Measurements from ENCODE around the gene RGS6. TPM values are rescaled to one million over a fixed set of nuclear protein-coding genes. Genes with fewer than 3 reads are reported as not detected.

The RGS6 gene
- total and polyA plus RNA-seq, 9 donors: 3.7 to 9.3 (median 6.2) TPM

DNA sequence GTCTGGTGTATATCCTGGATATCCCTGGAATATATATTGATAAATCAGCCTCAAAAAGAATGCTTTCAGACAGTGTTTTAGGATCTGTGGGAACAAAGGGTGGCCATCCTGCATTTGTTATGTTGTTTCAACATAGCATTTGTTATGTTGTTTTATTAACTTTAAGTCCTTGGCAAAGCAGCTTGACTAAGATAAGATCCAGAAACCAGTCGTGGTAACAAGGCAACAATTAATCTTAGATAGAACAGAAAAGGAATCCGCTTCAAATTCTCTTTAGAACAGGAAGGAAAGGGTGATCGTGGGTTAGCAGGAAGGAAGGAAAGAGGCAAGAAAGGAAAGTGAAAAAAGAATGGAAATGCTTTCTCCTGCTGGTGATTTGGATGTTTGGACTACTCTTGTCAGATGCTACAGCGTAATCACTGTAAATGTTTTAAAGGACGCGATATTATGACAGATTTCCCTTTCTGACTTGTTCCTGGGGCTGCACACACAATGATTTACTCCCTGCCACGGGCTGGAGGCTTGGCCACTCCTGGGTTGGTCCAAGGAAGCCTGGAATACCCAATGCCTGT lies 518.3 kb downstream of the RGS6 start:
- no peaks in the 10 kb centered on the region for H3K9me3 ChIP-seq (replicated peaks; ENCODE audit: control insufficient read depth, low read depth, low read length)
- H3K36me3 ChIP-seq (ENCODE audit: control insufficient read depth, insufficient read depth, low read length): no peaks in the 10 kb centered on the region
- H3K27me3 ChIP-seq (ENCODE audit: control insufficient read depth, insufficient read depth, low read length): no peaks in the 10 kb centered on the region
- peak; percentile 3 for DNase-seq
- H3K4me1 ChIP-seq (ENCODE audit: control insufficient read depth, insufficient read depth, low read length): peaks cover 18% of the 10 kb centered on the region
- 65% methylated on average over 5 of the region's 7 CpGs for WGBS (ENCODE audit: insufficient coverage)
- peak overlapping the region; percentile 10 for H3K27ac ChIP-seq (ENCODE audit: low read length)
- H3K4me3 ChIP-seq (ENCODE audit: low read length): no peak overlapping the region

DNA sequence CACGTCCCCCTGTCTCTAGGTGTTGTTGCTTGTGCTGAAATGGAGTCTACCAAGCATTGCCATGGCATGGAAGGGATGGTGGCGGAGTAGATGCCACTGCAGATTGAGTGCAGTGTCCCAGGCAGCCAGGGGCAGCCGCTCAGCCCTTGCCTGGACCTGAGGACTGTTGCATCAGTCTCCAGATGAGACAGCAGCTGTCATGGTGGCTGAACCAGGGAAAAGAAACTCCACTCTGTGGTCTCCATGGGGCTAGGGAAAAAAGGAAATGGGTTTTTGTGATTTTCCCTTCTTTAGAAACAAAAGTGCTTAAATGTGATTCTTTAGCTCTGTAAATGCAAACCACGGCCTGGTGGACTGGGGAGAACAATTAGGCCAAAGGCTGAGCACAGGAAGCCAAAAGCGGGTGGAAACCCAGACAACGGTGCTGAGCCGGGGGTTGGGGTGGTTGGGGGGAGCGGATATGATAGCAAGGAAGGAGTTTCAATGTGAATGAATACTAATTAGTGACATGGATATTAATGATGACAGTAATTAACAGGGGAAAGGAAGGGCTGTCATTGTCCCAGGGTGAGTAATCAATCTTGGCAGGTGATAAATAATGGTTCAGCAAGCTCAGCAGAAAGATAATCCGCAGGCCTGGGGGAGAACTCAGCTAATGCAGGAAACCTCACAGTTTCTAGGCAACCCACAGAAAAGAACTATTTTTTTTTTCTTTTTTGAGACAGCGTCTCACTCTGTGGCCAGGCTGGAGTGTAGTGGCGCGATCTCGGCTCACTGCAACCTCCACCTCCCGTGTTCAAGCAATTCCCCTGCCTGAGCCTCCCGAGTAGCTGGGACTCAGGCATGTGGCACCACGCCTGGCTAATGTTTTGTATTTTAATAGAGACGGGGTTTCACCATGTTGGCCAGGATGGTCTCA lies 519.1 kb downstream of the RGS6 start:
- Histone ChIP-seq H3K27ac (ENCODE audit: low read length) (peak overlapping the region; percentile 24), H3K27me3 (ENCODE audit: control insufficient read depth, insufficient read depth, low read length) (no peaks in the 10 kb centered on the region), H3K36me3 (ENCODE audit: control insufficient read depth, insufficient read depth, low read length) (no peaks in the 10 kb centered on the region), H3K4me3 (ENCODE audit: low read length) (no peak overlapping the region), H3K9me3 (replicated peaks; ENCODE audit: control insufficient read depth, low read depth, low read length) (no peaks in the 10 kb centered on the region), H3K4me1 (ENCODE audit: control insufficient read depth, insufficient read depth, low read length) (peaks cover 18% of the 10 kb centered on the region)
- peak; percentile 65 for DNase-seq
- 39% methylated on average over 12 of the region's 17 CpGs for WGBS (ENCODE audit: insufficient coverage)

GRCh38 chr14:72452774-72453173 lies 520.5 kb downstream of the RGS6 start:
- Histone ChIP-seq H3K9me3 (replicated peaks; ENCODE audit: control insufficient read depth, low read depth, low read length) (no peaks in the 10 kb centered on the region), H3K27me3 (ENCODE audit: control insufficient read depth, insufficient read depth, low read length) (no peaks in the 10 kb centered on the region), H3K4me1 (ENCODE audit: control insufficient read depth, insufficient read depth, low read length) (peaks cover 18% of the 10 kb centered on the region), H3K27ac (ENCODE audit: low read length) (peak overlapping the region; percentile 29), H3K36me3 (ENCODE audit: control insufficient read depth, insufficient read depth, low read length) (no peaks in the 10 kb centered on the region), H3K4me3 (ENCODE audit: low read length) (no peak overlapping the region)
- 86% methylated on average over 4 of the region's 5 CpGs for WGBS (ENCODE audit: insufficient coverage)
- peak; percentile 8 for DNase-seq

DNA sequence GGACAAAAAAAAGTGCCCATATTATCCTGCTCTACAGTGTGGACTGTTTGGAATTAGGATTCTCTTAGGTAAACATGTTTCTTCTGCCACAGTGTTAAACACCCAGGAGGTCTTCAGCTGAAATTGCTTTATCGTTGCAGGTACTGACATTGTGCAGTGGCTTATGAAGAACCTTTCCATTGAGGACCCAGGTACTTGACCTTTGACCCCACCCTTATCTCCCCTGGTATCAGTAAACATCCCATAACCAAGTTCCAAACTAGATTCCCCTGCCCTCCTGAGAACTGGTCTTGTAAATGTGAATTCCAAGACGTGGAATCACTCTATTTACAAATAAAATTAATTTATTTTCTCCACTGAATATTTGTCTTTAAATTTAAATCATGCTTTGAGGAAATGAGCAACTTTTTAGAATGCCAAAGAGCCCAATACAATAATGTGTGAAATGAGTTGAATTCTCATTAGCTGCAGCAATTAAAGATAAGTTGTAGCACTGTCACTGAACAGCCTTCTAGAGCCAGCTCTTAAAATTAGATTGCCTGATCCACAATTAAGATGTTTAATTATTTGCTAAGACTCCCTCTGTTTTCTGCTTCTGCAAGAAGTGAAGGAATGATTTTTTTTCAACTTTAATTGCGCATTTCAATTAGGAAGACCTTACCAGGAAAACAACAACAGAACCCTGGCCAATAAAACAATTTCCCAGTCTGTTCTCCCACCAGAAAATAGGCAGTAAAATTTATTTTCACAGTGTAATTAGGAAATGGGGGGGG lies 522.3 kb downstream of the RGS6 start:
- no peaks in the 10 kb centered on the region for H3K36me3 ChIP-seq (ENCODE audit: control insufficient read depth, insufficient read depth, low read length)
- no peaks in the 10 kb centered on the region for H3K9me3 ChIP-seq (replicated peaks; ENCODE audit: control insufficient read depth, low read depth, low read length)
- no peak overlapping the region for H3K27ac ChIP-seq (ENCODE audit: low read length)
- no peaks in the 10 kb centered on the region for H3K27me3 ChIP-seq (ENCODE audit: control insufficient read depth, insufficient read depth, low read length)
- no CpG with 5 or more reads among the region's 3 CpGs for WGBS (ENCODE audit: insufficient coverage)
- H3K4me3 ChIP-seq (ENCODE audit: low read length): no peak overlapping the region
- peaks cover 18% of the 10 kb centered on the region for H3K4me1 ChIP-seq (ENCODE audit: control insufficient read depth, insufficient read depth, low read length)
- no peak for DNase-seq

- H3K36me3 ChIP-seq (ENCODE audit: control insufficient read depth, insufficient read depth, low read length): no peaks in the 10 kb centered on the region
- H3K27ac ChIP-seq (ENCODE audit: low read length): no peak overlapping the region
- DNase-seq: no peak
- H3K27me3 ChIP-seq (ENCODE audit: control insufficient read depth, insufficient read depth, low read length): no peaks in the 10 kb centered on the region
- no CpG with 5 or more reads among the region's 4 CpGs for WGBS (ENCODE audit: insufficient coverage)
- peaks cover 2% of the 10 kb centered on the region for H3K4me1 ChIP-seq (ENCODE audit: control insufficient read depth, insufficient read depth, low read length)
- no peaks in the 10 kb centered on the region for H3K9me3 ChIP-seq (replicated peaks; ENCODE audit: control insufficient read depth, low read depth, low read length)
- no peak overlapping the region for H3K4me3 ChIP-seq (ENCODE audit: low read length)
Observed at GRCh38 chr14:72457641-72458040, 525.4 kb downstream of the RGS6 start.

GRCh38 chr14:72462056-72462455 lies 529.8 kb downstream of the RGS6 start:
- no peak overlapping the region for H3K4me3 ChIP-seq (ENCODE audit: low read length)

GRCh38 chr14:72463291-72463866 lies 531.1 kb downstream of the RGS6 start:
- no peak for DNase-seq
- no peak overlapping the region for H3K27ac ChIP-seq (ENCODE audit: low read length)
- 87% methylated on average over 2 of the region's 5 CpGs for WGBS (ENCODE audit: insufficient coverage)

More at GRCh38 chr14:72462056-72462455, 529.8 kb downstream of the RGS6 start:
- 100% methylated on average over 1 of the region's 2 CpGs for WGBS (ENCODE audit: insufficient coverage)
- H3K36me3 ChIP-seq (ENCODE audit: control insufficient read depth, insufficient read depth, low read length): no peaks in the 10 kb centered on the region
- H3K4me1 ChIP-seq (ENCODE audit: control insufficient read depth, insufficient read depth, low read length): no peaks in the 10 kb centered on the region
- no peak for DNase-seq
- H3K9me3 ChIP-seq (replicated peaks; ENCODE audit: control insufficient read depth, low read depth, low read length): peaks cover 6% of the 10 kb centered on the region
- no peaks in the 10 kb centered on the region for H3K27me3 ChIP-seq (ENCODE audit: control insufficient read depth, insufficient read depth, low read length)
- no peak overlapping the region for H3K27ac ChIP-seq (ENCODE audit: low read length)

DNA sequence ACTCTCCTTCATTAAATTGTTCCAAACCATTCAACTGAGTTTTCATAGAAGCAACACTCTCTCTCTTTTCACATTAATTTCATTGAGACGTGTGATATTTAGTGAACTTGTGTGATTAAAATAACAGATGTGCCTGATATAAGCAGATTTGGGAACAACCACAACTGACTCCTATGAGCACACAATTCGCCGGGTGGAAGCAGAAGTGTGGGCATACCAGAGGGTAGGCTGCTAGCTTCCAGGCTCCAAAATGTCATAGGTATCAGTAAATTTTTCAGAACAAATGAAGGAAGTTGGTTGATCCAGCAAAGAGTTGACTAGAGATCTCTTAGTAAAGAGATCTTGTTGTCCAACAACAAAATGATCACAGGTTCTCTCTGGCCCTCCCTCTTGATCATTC lies 532.0 kb downstream of the RGS6 start:
- WGBS (ENCODE audit: insufficient coverage): no CpG with 5 or more reads among the region's 3 CpGs
- Histone ChIP-seq H3K9me3 (replicated peaks; ENCODE audit: control insufficient read depth, low read depth, low read length) (peaks cover 6% of the 10 kb centered on the region), H3K36me3 (ENCODE audit: control insufficient read depth, insufficient read depth, low read length) (no peaks in the 10 kb centered on the region), H3K27me3 (ENCODE audit: control insufficient read depth, insufficient read depth, low read length) (no peaks in the 10 kb centered on the region), H3K4me1 (ENCODE audit: control insufficient read depth, insufficient read depth, low read length) (no peaks in the 10 kb centered on the region), H3K4me3 (ENCODE audit: low read length) (no peak overlapping the region), H3K27ac (ENCODE audit: low read length) (no peak overlapping the region)
- no peak for DNase-seq

More at GRCh38 chr14:72463291-72463866, 531.1 kb downstream of the RGS6 start:
- no peak overlapping the region for H3K4me3 ChIP-seq (ENCODE audit: low read length)
- H3K9me3 ChIP-seq (replicated peaks; ENCODE audit: control insufficient read depth, low read depth, low read length): peaks cover 6% of the 10 kb centered on the region
- no peaks in the 10 kb centered on the region for H3K36me3 ChIP-seq (ENCODE audit: control insufficient read depth, insufficient read depth, low read length)
- no peaks in the 10 kb centered on the region for H3K27me3 ChIP-seq (ENCODE audit: control insufficient read depth, insufficient read depth, low read length)
- no peaks in the 10 kb centered on the region for H3K4me1 ChIP-seq (ENCODE audit: control insufficient read depth, insufficient read depth, low read length)

GRCh38 chr14:72466325-72466724 lies 534.1 kb downstream of the RGS6 start:
- Histone ChIP-seq H3K4me3 (ENCODE audit: low read length) (no peak overlapping the region), H3K27ac (ENCODE audit: low read length) (no peak overlapping the region), H3K36me3 (ENCODE audit: control insufficient read depth, insufficient read depth, low read length) (no peaks in the 10 kb centered on the region), H3K4me1 (ENCODE audit: control insufficient read depth, insufficient read depth, low read length) (no peaks in the 10 kb centered on the region), H3K27me3 (ENCODE audit: control insufficient read depth, insufficient read depth, low read length) (no peaks in the 10 kb centered on the region), H3K9me3 (replicated peaks; ENCODE audit: control insufficient read depth, low read depth, low read length) (peaks cover 6% of the 10 kb centered on the region)
- DNase-seq: no peak

DNA sequence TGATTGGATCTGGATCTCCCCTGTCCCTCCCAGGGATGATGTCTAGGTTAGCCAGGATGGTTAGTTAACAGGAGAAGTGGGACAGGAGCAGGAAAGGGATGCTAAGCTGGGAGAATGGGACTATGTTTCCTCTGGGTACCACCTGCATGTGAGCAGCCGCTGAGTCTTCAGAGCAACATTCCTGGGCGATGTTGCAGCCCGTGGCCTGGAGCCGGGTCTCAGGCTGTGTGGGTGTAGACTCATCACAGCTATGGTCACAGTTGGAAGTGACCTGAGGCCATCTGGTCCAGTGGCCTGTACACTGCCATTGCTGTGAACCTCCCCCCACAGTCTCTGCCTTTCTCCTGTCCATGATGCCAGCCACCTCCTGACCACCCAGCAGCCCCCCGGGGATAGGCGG lies 539.1 kb downstream of the RGS6 start:
- Histone ChIP-seq H3K4me3 (ENCODE audit: low read length) (no peak overlapping the region), H3K27ac (ENCODE audit: low read length) (no peak overlapping the region), H3K27me3 (ENCODE audit: control insufficient read depth, insufficient read depth, low read length) (no peaks in the 10 kb centered on the region), H3K36me3 (ENCODE audit: control insufficient read depth, insufficient read depth, low read length) (no peaks in the 10 kb centered on the region), H3K9me3 (replicated peaks; ENCODE audit: control insufficient read depth, low read depth, low read length) (peaks cover 5% of the 10 kb centered on the region), H3K4me1 (ENCODE audit: control insufficient read depth, insufficient read depth, low read length) (no peaks in the 10 kb centered on the region)
- WGBS (ENCODE audit: insufficient coverage): 100% methylated on average over 2 of the region's 6 CpGs
- DNase-seq: no peak
